Kidney epithelial cell (primary cell): ENCODE data around the gene DDX42. TPM values are rescaled to one million over a fixed set of nuclear protein-coding genes. Genes with fewer than 3 reads are reported as not detected.
A peak's percentile ranks its signal among the peaks of the same experiment; 100 is the strongest.

ENCODE experiments used
- DNase-seq: peaks from one replicate; pipeline ENCODE4 v3.0.0-alpha.2; 2010; ENCODE audit warnings: low read depth
- H3K27me3 ChIP-seq: 2 replicates; pipeline ENCODE4 v1.6.0; 2011; ENCODE audit warnings: low read length; ENCODE audit not compliant: control insufficient read depth, insufficient read depth
- H3K36me3 ChIP-seq: 2 replicates; pipeline ENCODE4 v1.5.1; 2011; ENCODE audit warnings: low read length; ENCODE audit not compliant: control insufficient read depth, insufficient read depth
- H3K4me3 ChIP-seq: 2 replicates; pipeline ENCODE4 v1.5.1; 2011; ENCODE audit warnings: low read depth, mild to moderate bottlenecking, control low read depth, low read length
- CTCF ChIP-seq: IDR thresholded peaks from 2 replicates; pipeline ENCODE4 v1.5.1; 2011; ENCODE audit warnings: mild to moderate bottlenecking, moderate library complexity, low read length, control low read depth, inconsistent platforms; ENCODE audit not compliant: insufficient read depth, poor library complexity, severe bottlenecking
- total RNA-seq: library from RNA; depleted of rRNA; stranded (reverse); fragments of >200 nt; gene quantifications from 2 replicates; pipeline ENCODE4 v1.2.3, GENCODE V29; 2015

Gene DDX42
- total RNA-seq, 1 donor from 2014 or later, result 55.7 TPM

GRCh38 chr17:63827801-63828221 is 53.8 kb downstream of the DDX42 start:
- no peak for TF ChIP-seq CTCF
- no peak for DNase-seq
- Histone ChIP-seq H3K4me3 (peak overlapping the region; percentile 95), H3K36me3 (peaks cover 10% of the 10 kb centered on the region), H3K27me3 (no peaks in the 10 kb centered on the region)

- H3K36me3 ChIP-seq, result peaks cover 12% of the 10 kb centered on the region
- no peak for DNase-seq
- no peak overlapping the region for H3K4me3 ChIP-seq
- no peak for TF ChIP-seq CTCF
- H3K27me3 ChIP-seq, result no peaks in the 10 kb centered on the region
These were observed 55.0 kb downstream of the DDX42 start for GRCh38 chr17:63828936-63829335.

- Histone ChIP-seq H3K27me3 (no peaks in the 10 kb centered on the region), H3K36me3 (peaks cover 9% of the 10 kb centered on the region), H3K4me3 (no peak overlapping the region)
- TF ChIP-seq CTCF, result no peak
- no peak for DNase-seq
These were observed 56.3 kb downstream of the DDX42 start for GRCh38 chr17:63830278-63830677.

GRCh38 chr17:63830904-63831491 is 57.0 kb downstream of the DDX42 start:
- Histone ChIP-seq H3K4me3 (no peak overlapping the region), H3K36me3 (peaks cover 7% of the 10 kb centered on the region), H3K27me3 (no peaks in the 10 kb centered on the region)
- DNase-seq, result no peak
- TF ChIP-seq CTCF, result no peak

- no peak for TF ChIP-seq CTCF
- Histone ChIP-seq H3K4me3 (no peak overlapping the region), H3K27me3 (no peaks in the 10 kb centered on the region), H3K36me3 (peaks cover 7% of the 10 kb centered on the region)
- DNase-seq, result no peak
These were observed 57.5 kb downstream of the DDX42 start for GRCh38 chr17:63831505-63831904.

GRCh38 chr17:63832014-63832413 is 58.0 kb downstream of the DDX42 start:
- H3K4me3 ChIP-seq, result no peak overlapping the region
- peaks cover 7% of the 10 kb centered on the region for H3K36me3 ChIP-seq
- H3K27me3 ChIP-seq, result no peaks in the 10 kb centered on the region
- DNase-seq, result no peak
- no peak for TF ChIP-seq CTCF
